IMR-90 (cell line): ENCODE results near the gene PPP3CA. TPM values are rescaled to one million over a fixed set of nuclear protein-coding genes. Genes with fewer than 3 reads are reported as not detected.

Source experiments
- ATAC-seq: fragments of 200-7000 bp; cut with Tn5 transposase; 2 replicates; pipeline ENCODE4 v1.9.1; 2020; ENCODE audit warnings: low read depth, mild to moderate bottlenecking, moderate library complexity
- BruUV-seq: library from RNA; stranded (reverse); fragments of 400-500 nt; replicated peaks from 2 replicates; lab custom pipeline; 2021; lab: Mats Ljungman, UMichigan
- CTCF ChIA-PET: fragments of 300-600 bp; formaldehyde crosslinking; extraction: SDS; loops from one replicate; lab custom pipeline; 2021; ENCODE audit warnings: antibody characterized with exemption; lab: Yijun Ruan, JAX
- POLR2A ChIA-PET: fragments of 300-600 bp; sonication (Branson Sonifier 250); formaldehyde crosslinking; loops from one replicate; lab custom pipeline; 2022; ENCODE audit warnings: antibody characterized with exemption; ENCODE audit not compliant: unreplicated experiment; lab: Charles Lee
- DNase-seq: peaks from one replicate; pipeline ENCODE4 v3.0.0; 2013
- H2AFZ ChIP-seq: replicated peaks from 2 replicates; pipeline ENCODE3; 2013; ENCODE audit warnings: low read length, mild to moderate bottlenecking; ENCODE audit not compliant: poor library complexity
- H2AK5ac ChIP-seq: 2 replicates; pipeline ENCODE4 v1.6.1; 2013; ENCODE audit warnings: low read depth, low read length, inconsistent platforms
- H2AK9ac ChIP-seq: replicated peaks from 2 replicates; pipeline ENCODE3; 2013; ENCODE audit warnings: mild to moderate bottlenecking, low read depth, low read length, moderate library complexity; ENCODE audit not compliant: poor library complexity
- H2BK120ac ChIP-seq: 2 replicates; pipeline ENCODE4 v1.6.1; 2013; ENCODE audit warnings: low read depth, low read length, inconsistent platforms
- H2BK15ac ChIP-seq: 3 replicates; pipeline ENCODE4 v1.6.1; 2013; ENCODE audit warnings: low read depth, low read length, inconsistent platforms
- H2BK20ac ChIP-seq: 2 replicates; pipeline ENCODE4 v1.6.1; 2013; ENCODE audit warnings: low read depth, mild to moderate bottlenecking, inconsistent platforms, low read length, moderate library complexity
- H2BK5ac ChIP-seq: 2 replicates; pipeline ENCODE4 v1.6.1; 2013; ENCODE audit warnings: mild to moderate bottlenecking, low read depth, low read length, inconsistent platforms; ENCODE audit not compliant: poor library complexity, severe bottlenecking
- H3K14ac ChIP-seq: replicated peaks from 2 replicates; pipeline ENCODE4 v1.6.1; 2013; ENCODE audit warnings: low read depth, low read length, inconsistent platforms
- H3K18ac ChIP-seq: 2 replicates; pipeline ENCODE4 v1.6.1; 2013; ENCODE audit warnings: low read depth, low read length, control low read depth
- H3K23ac ChIP-seq: 2 replicates; pipeline ENCODE4 v1.6.1; 2013; ENCODE audit warnings: low read depth, low read length, inconsistent platforms
- H3K27ac ChIP-seq: 2 replicates; pipeline ENCODE4 v1.5.1; 2013; ENCODE audit warnings: mild to moderate bottlenecking, control low read depth, low read length; ENCODE audit not compliant: insufficient read depth
- H3K27me3 ChIP-seq: 2 replicates; pipeline ENCODE4 v1.6.1; 2013; ENCODE audit warnings: low read length; ENCODE audit not compliant: control insufficient read depth, insufficient read depth
- H3K36me3 ChIP-seq: 2 replicates; pipeline ENCODE4 v1.6.1; 2013; ENCODE audit warnings: low read length, mixed read lengths; ENCODE audit not compliant: control insufficient read depth, insufficient read depth
- H3K4ac ChIP-seq: 2 replicates; pipeline ENCODE4 v1.6.1; 2013; ENCODE audit warnings: low read depth, low read length, inconsistent platforms
- H3K4me1 ChIP-seq: 2 replicates; pipeline ENCODE4 v1.6.1; 2013; ENCODE audit warnings: low read length, mixed read lengths; ENCODE audit not compliant: control insufficient read depth, insufficient read depth
- H3K4me2 ChIP-seq: 2 replicates; pipeline ENCODE4 v1.6.1; 2013; ENCODE audit warnings: low read depth, mild to moderate bottlenecking, control low read depth, low read length, moderate library complexity
- H3K4me3 ChIP-seq: 2 replicates; pipeline ENCODE4 v1.5.1; 2013; ENCODE audit warnings: low read depth, mild to moderate bottlenecking, control low read depth, low read length, moderate library complexity; ENCODE audit not compliant: insufficient read depth
- H3K56ac ChIP-seq: 2 replicates; pipeline ENCODE4 v1.6.1; 2013; ENCODE audit warnings: low read length, inconsistent platforms; ENCODE audit not compliant: insufficient read depth; ENCODE audit errors: extremely low read depth
- H3K79me1 ChIP-seq, 2 experiments: 2 replicates each; pipeline ENCODE4 v1.6.1; 2013; ENCODE audit warnings: low read length in 2 of 2, inconsistent platforms in 1 of 2, low read depth in 1 of 2
- H3K9ac ChIP-seq: 2 replicates; pipeline ENCODE4 v1.6.1; 2013; ENCODE audit warnings: low read depth, low read length, control low read depth
- H3K9me1 ChIP-seq: 2 replicates; pipeline ENCODE4 v1.6.1; 2013; ENCODE audit warnings: low read length, inconsistent platforms; ENCODE audit not compliant: insufficient read depth
- H3K9me3 ChIP-seq: 2 replicates; pipeline ENCODE4 v1.6.1; 2013; ENCODE audit warnings: low read length; ENCODE audit not compliant: control insufficient read depth, insufficient read depth
- H4K20me1 ChIP-seq: 2 replicates; pipeline ENCODE4 v1.6.1; 2013; ENCODE audit warnings: low read length, inconsistent platforms; ENCODE audit not compliant: insufficient read depth
- H4K5ac ChIP-seq: 2 replicates; pipeline ENCODE4 v1.6.1; 2013; ENCODE audit warnings: mild to moderate bottlenecking, low read depth, low read length, control low read depth
- H4K8ac ChIP-seq, 2 experiments: 2 replicates each; pipeline ENCODE4 v1.6.1; 2013; ENCODE audit warnings: low read depth in 2 of 2, low read length in 2 of 2, control low read depth in 1 of 2, inconsistent platforms in 1 of 2
- H4K91ac ChIP-seq: 2 replicates; pipeline ENCODE4 v1.6.1; 2013; ENCODE audit warnings: low read depth, low read length, inconsistent platforms; ENCODE audit not compliant: insufficient read depth
- BHLHE40 ChIP-seq: fragments of 150-350 bp; IDR thresholded peaks from 2 replicates; pipeline ENCODE4 v1.6.1; 2016; ENCODE audit warnings: mild to moderate bottlenecking, low read depth, low read length
- CEBPB ChIP-seq: IDR thresholded peaks from 2 replicates; pipeline ENCODE4 v1.6.1; 2012; ENCODE audit warnings: low read depth, low read length, improper control_type of control experiment
- CHD1 ChIP-seq: IDR thresholded peaks from 2 replicates; pipeline ENCODE4 v1.6.1; 2012; ENCODE audit warnings: low read depth, low read length, improper control_type of control experiment
- FOS ChIP-seq: fragments of 150-350 bp; IDR thresholded peaks from 2 replicates; pipeline ENCODE4 v1.6.1; 2016; ENCODE audit warnings: low read depth, low read length
- MAFK ChIP-seq: IDR thresholded peaks from 2 replicates; pipeline ENCODE4 v1.6.1; 2012; ENCODE audit warnings: low read depth, low read length, improper control_type of control experiment
- MAZ ChIP-seq: IDR thresholded peaks from 2 replicates; pipeline ENCODE4 v1.6.1; 2012; ENCODE audit warnings: low read depth, mild to moderate bottlenecking, low read length, improper control_type of control experiment, moderate library complexity, borderline replicate concordance
- MXI1 ChIP-seq: IDR thresholded peaks from 2 replicates; pipeline ENCODE4 v1.6.1; 2012; ENCODE audit warnings: low read depth, mild to moderate bottlenecking, low read length, moderate library complexity, borderline replicate concordance
- RAD21 ChIP-seq: IDR thresholded peaks from 2 replicates; pipeline ENCODE4 v1.6.1; 2012; ENCODE audit warnings: low read length, improper control_type of control experiment
- RCOR1 ChIP-seq: IDR thresholded peaks from 2 replicates; pipeline ENCODE4 v1.6.1; 2012; ENCODE audit warnings: mild to moderate bottlenecking, low read length, improper control_type of control experiment; ENCODE audit not compliant: insufficient replicate concordance
- RFX5 ChIP-seq: IDR thresholded peaks from 2 replicates; pipeline ENCODE4 v1.8.0; 2012; ENCODE audit warnings: low read depth, mild to moderate bottlenecking, low read length, moderate library complexity
- SMC3 ChIP-seq: fragments of 150-350 bp; IDR thresholded peaks from 2 replicates; pipeline ENCODE4 v1.6.1; 2016; ENCODE audit warnings: low read depth, mild to moderate bottlenecking, antibody characterized with exemption, low read length, moderate library complexity
- WGBS, 2 experiments: methylation state at CpG; one replicate each; pipeline versions ENCODE4 v1.1.5 to v1.1.7; 2013; ENCODE audit warnings: missing lambda C conversion rate in 2 of 2; ENCODE audit not compliant: insufficient read length in 1 of 2; ENCODE audit errors: extremely low coverage in 2 of 2; 5-methylcytosine and 5-hydroxymethylcytosine counted together
- dilution Hi-C: fragments of 300-500 bp; cut with HindIII; formaldehyde crosslinking; loops from one replicate; pipeline ENCODE4 v1.14.3; 2018; ENCODE audit warnings: low sequenced_read_pairs; ENCODE audit not compliant: unreplicated experiment
- in situ Hi-C: fragments of 300-500 bp; cut with MboI; formaldehyde crosslinking; loops from 3 replicates; pipeline ENCODE4 v1.14.3; 2019; ENCODE audit warnings: low sequenced_read_pairs, inconsistent platforms, mixed read lengths
- intact Hi-C: fragments of 100-400 bp; cut with micrococcal nuclease; formaldehyde crosslinking; loops from 2 replicates; pipeline ENCODE4 v1.10.0; 2022
- polyA plus RNA-seq, 3 experiments: library from polyadenylated mRNA; depleted of rRNA; stranded (reverse); fragments of >200 nt; gene quantifications; 2 replicates each; pipeline ENCODE4 v1.2.3, GENCODE V29; 2012; ENCODE audit warnings: low replicate concordance in 1 of 3
- total RNA-seq: library from RNA; depleted of rRNA; stranded (reverse); fragments of >200 nt; gene quantifications from 2 replicates; pipeline ENCODE4 v1.2.3, GENCODE V29; 2012
- TF ChIP-seq, protein P1 (sequence below): fragments of 150-350 bp; IDR thresholded peaks from 2 replicates; pipeline ENCODE4 v1.6.1; 2016; ENCODE audit warnings: low read depth, mild to moderate bottlenecking, low read length, moderate library complexity, borderline replicate concordance
- TF ChIP-seq, protein P2 (sequence below): conservative IDR thresholded peaks from 2 replicates; pipeline ENCODE4 v1.5.1; 2012; ENCODE audit warnings: mild to moderate bottlenecking, low read depth, low read length, improper control_type of control experiment
- TF ChIP-seq, protein P3 (sequence below): fragments of 150-350 bp; IDR thresholded peaks from 2 replicates; pipeline ENCODE4 v1.6.1; 2017; ENCODE audit warnings: mild to moderate bottlenecking, antibody characterized with exemption, low read length, low read depth

Gene PPP3CA
- total and polyA plus RNA-seq, 2 of the 4 experiments (the other 2 are of a cell fraction): 14.5 to 48.6 TPM

DNA sequence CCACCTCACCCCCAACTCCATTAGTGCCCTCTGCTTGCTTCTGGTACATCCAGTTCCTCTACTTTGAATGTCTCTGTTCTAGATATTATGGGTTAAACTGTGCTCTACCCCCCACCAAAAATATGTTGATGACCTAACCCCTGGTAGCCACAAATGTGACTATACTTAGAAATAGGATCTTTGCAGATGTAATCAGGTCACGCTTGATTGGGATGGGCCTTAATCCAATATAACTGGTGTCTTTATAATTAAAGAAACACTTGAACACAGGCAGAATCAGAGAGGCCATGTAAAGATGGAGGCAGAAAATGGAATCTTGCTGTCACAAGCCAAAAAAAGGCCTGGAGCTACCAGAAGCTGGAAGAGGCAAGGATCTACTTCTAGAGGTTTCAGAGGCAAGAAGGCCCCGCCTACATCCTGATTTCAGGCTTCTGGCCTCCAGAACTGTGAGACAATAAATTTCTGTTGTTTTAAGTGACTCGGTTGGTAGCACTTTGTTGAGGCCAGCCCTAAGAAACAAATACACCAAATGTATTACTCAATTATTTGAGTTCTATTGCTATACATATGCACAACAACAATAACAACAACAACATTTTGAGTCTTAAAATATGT lies 220.0 kb downstream of the PPP3CA start:
- peaks cover 2% of the 10 kb centered on the region for H3K9me1 ChIP-seq
- H3K18ac ChIP-seq: no peak overlapping the region
- H3K4me2 ChIP-seq: no peak overlapping the region
- H2BK120ac ChIP-seq: no peak overlapping the region
- H3K23ac ChIP-seq: no peak overlapping the region
- in situ Hi-C loops (no loop called here), dilution Hi-C loops (no loop called here), intact Hi-C loops (no loop called here)
- H4K20me1 ChIP-seq: peaks cover 3% of the 10 kb centered on the region
- no peaks in the 10 kb centered on the region for H3K27me3 ChIP-seq
- WGBS, 2 experiments: no CpG with 5 or more reads among the region's 3 CpGs
- H4K5ac ChIP-seq: no peak overlapping the region
- TF ChIP-seq RCOR1: no peak
- TF ChIP-seq BHLHE40: no peak
- TF ChIP-seq MXI1: no peak
- TF ChIP-seq SMC3: no peak
- TF ChIP-seq FOS: no peak
- TF ChIP-seq, protein P1, sequence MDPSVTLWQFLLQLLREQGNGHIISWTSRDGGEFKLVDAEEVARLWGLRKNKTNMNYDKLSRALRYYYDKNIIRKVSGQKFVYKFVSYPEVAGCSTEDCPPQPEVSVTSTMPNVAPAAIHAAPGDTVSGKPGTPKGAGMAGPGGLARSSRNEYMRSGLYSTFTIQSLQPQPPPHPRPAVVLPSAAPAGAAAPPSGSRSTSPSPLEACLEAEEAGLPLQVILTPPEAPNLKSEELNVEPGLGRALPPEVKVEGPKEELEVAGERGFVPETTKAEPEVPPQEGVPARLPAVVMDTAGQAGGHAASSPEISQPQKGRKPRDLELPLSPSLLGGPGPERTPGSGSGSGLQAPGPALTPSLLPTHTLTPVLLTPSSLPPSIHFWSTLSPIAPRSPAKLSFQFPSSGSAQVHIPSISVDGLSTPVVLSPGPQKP: no peak
- TF ChIP-seq CEBPB: no peak
- no peak for TF ChIP-seq MAFK
- TF ChIP-seq CHD1: no peak
- no peak for TF ChIP-seq RFX5
- TF ChIP-seq MAZ: no peak
- no peak for TF ChIP-seq RAD21
- TF ChIP-seq, protein P2, sequence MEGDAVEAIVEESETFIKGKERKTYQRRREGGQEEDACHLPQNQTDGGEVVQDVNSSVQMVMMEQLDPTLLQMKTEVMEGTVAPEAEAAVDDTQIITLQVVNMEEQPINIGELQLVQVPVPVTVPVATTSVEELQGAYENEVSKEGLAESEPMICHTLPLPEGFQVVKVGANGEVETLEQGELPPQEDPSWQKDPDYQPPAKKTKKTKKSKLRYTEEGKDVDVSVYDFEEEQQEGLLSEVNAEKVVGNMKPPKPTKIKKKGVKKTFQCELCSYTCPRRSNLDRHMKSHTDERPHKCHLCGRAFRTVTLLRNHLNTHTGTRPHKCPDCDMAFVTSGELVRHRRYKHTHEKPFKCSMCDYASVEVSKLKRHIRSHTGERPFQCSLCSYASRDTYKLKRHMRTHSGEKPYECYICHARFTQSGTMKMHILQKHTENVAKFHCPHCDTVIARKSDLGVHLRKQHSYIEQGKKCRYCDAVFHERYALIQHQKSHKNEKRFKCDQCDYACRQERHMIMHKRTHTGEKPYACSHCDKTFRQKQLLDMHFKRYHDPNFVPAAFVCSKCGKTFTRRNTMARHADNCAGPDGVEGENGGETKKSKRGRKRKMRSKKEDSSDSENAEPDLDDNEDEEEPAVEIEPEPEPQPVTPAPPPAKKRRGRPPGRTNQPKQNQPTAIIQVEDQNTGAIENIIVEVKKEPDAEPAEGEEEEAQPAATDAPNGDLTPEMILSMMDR: no peak
- TF ChIP-seq, protein P3, sequence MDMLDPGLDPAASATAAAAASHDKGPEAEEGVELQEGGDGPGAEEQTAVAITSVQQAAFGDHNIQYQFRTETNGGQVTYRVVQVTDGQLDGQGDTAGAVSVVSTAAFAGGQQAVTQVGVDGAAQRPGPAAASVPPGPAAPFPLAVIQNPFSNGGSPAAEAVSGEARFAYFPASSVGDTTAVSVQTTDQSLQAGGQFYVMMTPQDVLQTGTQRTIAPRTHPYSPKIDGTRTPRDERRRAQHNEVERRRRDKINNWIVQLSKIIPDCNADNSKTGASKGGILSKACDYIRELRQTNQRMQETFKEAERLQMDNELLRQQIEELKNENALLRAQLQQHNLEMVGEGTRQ: no peak
- BruUV-seq: no TSS peak
- POLR2A ChIA-PET: no interaction called here
- H3K4ac ChIP-seq: no peak overlapping the region
- no peak overlapping the region for H4K91ac ChIP-seq
- CTCF ChIA-PET: no interaction called here
- no peak overlapping the region for H2BK15ac ChIP-seq
- no peak for DNase-seq
- no peaks in the 10 kb centered on the region for H3K4me1 ChIP-seq
- no peak overlapping the region for H3K4me3 ChIP-seq
- no peak overlapping the region for H2AFZ ChIP-seq
- H3K79me1 ChIP-seq: peaks cover 11 to 22% of the 10 kb centered on the region in 2 experiments
- no peak overlapping the region for H2BK5ac ChIP-seq
- no peak overlapping the region for H2AK9ac ChIP-seq
- no peak overlapping the region for H2BK20ac ChIP-seq
- H3K9ac ChIP-seq: no peak overlapping the region
- H3K14ac ChIP-seq: no peak overlapping the region
- H3K9me3 ChIP-seq: no peaks in the 10 kb centered on the region
- H3K56ac ChIP-seq: no peak overlapping the region
- no peak overlapping the region for H3K27ac ChIP-seq
- no peak overlapping the region for H2AK5ac ChIP-seq
- ATAC-seq: no peak
- H4K8ac ChIP-seq: no peak overlapping the region
- no peaks in the 10 kb centered on the region for H3K36me3 ChIP-seq
